ENCODE measurements around the gene FARS2. TPM values are rescaled to one million over a fixed set of nuclear protein-coding genes. Genes with fewer than 3 reads are reported as not detected.

The FARS2 gene
- total RNA-seq, 1 donor from 2014 or later, result 21.9 TPM

GRCh38 chr6:5580736-5581581 lies 319.6 kb downstream of the FARS2 start:
- peaks cover 9% of the 10 kb centered on the region for H3K4me1 Mint-ChIP-seq (ENCODE audit: unreplicated experiment)
- no peaks in the 10 kb centered on the region for H3K27me3 Mint-ChIP-seq
- no peak overlapping the region for H3K27ac Mint-ChIP-seq
- peaks cover 3% of the 10 kb centered on the region for H3K36me3 Mint-ChIP-seq
- no peak for TF ChIP-seq CTCF (conservative IDR thresholded peaks at IDR 0.05)
- H3K9me3 Mint-ChIP-seq, result peaks cover 3% of the 10 kb centered on the region
- no peak overlapping the region for H3K4me3 Mint-ChIP-seq
- DNase-seq (ENCODE audit: extremely low spot score, unreplicated experiment), result no peak

- no peak overlapping the region for H3K4me3 Mint-ChIP-seq
- TF ChIP-seq CTCF (conservative IDR thresholded peaks at IDR 0.05), result no peak
- H3K27ac Mint-ChIP-seq, result no peak overlapping the region
- H3K9me3 Mint-ChIP-seq, result peaks cover 10% of the 10 kb centered on the region
- no peaks in the 10 kb centered on the region for H3K27me3 Mint-ChIP-seq
- peaks cover 7% of the 10 kb centered on the region for H3K36me3 Mint-ChIP-seq
- DNase-seq (ENCODE audit: extremely low spot score, unreplicated experiment), result no peak
- H3K4me1 Mint-ChIP-seq (ENCODE audit: unreplicated experiment), result peaks cover 9% of the 10 kb centered on the region
Observed at GRCh38 chr6:5582762-5583161, 321.4 kb downstream of the FARS2 start.

- Mint-ChIP-seq H3K9me3 (peaks cover 10% of the 10 kb centered on the region), H3K4me3 (no peak overlapping the region), H3K27me3 (no peaks in the 10 kb centered on the region), H3K36me3 (peaks cover 7% of the 10 kb centered on the region), H3K27ac (no peak overlapping the region), H3K4me1 (ENCODE audit: unreplicated experiment) (peaks cover 9% of the 10 kb centered on the region)
- TF ChIP-seq CTCF (conservative IDR thresholded peaks at IDR 0.05), result no peak
- no peak for DNase-seq (ENCODE audit: extremely low spot score, unreplicated experiment)
Observed at GRCh38 chr6:5583528-5583927, 322.2 kb downstream of the FARS2 start.

GRCh38 chr6:5584078-5584482 lies 322.8 kb downstream of the FARS2 start:
- H3K27me3 Mint-ChIP-seq, result no peaks in the 10 kb centered on the region
- TF ChIP-seq CTCF (conservative IDR thresholded peaks at IDR 0.05), result no peak
- peaks cover 9% of the 10 kb centered on the region for H3K4me1 Mint-ChIP-seq (ENCODE audit: unreplicated experiment)
- no peak overlapping the region for H3K4me3 Mint-ChIP-seq
- H3K36me3 Mint-ChIP-seq, result peaks cover 7% of the 10 kb centered on the region
- H3K9me3 Mint-ChIP-seq, result peaks cover 10% of the 10 kb centered on the region
- no peak overlapping the region for H3K27ac Mint-ChIP-seq
- no peak for DNase-seq (ENCODE audit: extremely low spot score, unreplicated experiment)

- peaks cover 10% of the 10 kb centered on the region for H3K36me3 Mint-ChIP-seq
- no peak for TF ChIP-seq CTCF (conservative IDR thresholded peaks at IDR 0.05)
- no peak overlapping the region for H3K4me3 Mint-ChIP-seq
- peaks cover 9% of the 10 kb centered on the region for H3K4me1 Mint-ChIP-seq (ENCODE audit: unreplicated experiment)
- peaks cover 10% of the 10 kb centered on the region for H3K9me3 Mint-ChIP-seq
- DNase-seq (ENCODE audit: extremely low spot score, unreplicated experiment), result no peak
- H3K27ac Mint-ChIP-seq, result no peak overlapping the region
- H3K27me3 Mint-ChIP-seq, result no peaks in the 10 kb centered on the region
Observed at GRCh38 chr6:5587648-5588047, 326.3 kb downstream of the FARS2 start.
